Neuron (in vitro differentiated cells): ENCODE results near the gene TST.
A peak's percentile ranks its signal among the peaks of the same experiment; 100 is the strongest.
"Not testable (repeated sequence)": the region's sequence is repeated elsewhere in the genome, so short reads cannot be mapped to it uniquely, and the experiment has no call there.

ENCODE experiments used
- H2AFZ ChIP-seq: one replicate; pipeline ENCODE4 v1.6.1; 2013; ENCODE audit warnings: low read depth, mild to moderate bottlenecking, inconsistent platforms, low read length, moderate library complexity
- H3K27me3 ChIP-seq: one replicate; pipeline ENCODE4 v1.6.1; 2013; ENCODE audit warnings: low read length; ENCODE audit not compliant: insufficient read depth
- H3K36me3 ChIP-seq: one replicate; pipeline ENCODE4 v1.6.1; 2013; ENCODE audit warnings: low read length; ENCODE audit not compliant: insufficient read depth
- H3K4me1 ChIP-seq: one replicate; pipeline ENCODE4 v1.6.1; 2013; ENCODE audit warnings: low read length; ENCODE audit not compliant: insufficient read depth
- H3K4me3 ChIP-seq: 2 replicates; pipeline ENCODE4 v1.5.1; 2013; ENCODE audit warnings: mild to moderate bottlenecking, low read length, moderate library complexity
- H3K9me3 ChIP-seq: one replicate; pipeline ENCODE4 v1.6.1; 2013; ENCODE audit warnings: low read length

TST gene

DNA sequence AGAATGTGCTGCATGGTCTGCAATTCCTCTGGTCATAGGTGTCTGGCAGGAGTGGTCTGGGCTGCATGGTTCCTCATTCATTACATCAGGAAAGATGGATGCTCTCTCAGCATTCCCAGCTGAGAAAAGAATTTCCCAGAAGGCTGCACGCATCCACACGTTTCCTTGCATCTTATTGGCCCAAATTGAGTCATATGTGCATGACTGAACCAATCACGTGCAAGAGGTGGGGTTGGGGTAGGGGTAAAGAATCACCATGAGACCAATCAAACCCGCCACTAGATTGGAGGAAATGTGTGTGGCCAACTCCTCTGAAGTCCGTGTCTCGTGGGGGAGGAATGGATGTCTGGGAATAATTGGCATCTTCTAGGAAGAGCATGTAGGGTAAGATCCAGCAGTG, 28.8 kb downstream of the TST start:
- Histone ChIP-seq H3K9me3 (peaks cover 5% of the 10 kb centered on the region), H2AFZ (no peak overlapping the region), H3K36me3 (no peaks in the 10 kb centered on the region), H3K4me3 (no peak overlapping the region), H3K27me3 (no peaks in the 10 kb centered on the region), H3K4me1 (no peaks in the 10 kb centered on the region)

DNA sequence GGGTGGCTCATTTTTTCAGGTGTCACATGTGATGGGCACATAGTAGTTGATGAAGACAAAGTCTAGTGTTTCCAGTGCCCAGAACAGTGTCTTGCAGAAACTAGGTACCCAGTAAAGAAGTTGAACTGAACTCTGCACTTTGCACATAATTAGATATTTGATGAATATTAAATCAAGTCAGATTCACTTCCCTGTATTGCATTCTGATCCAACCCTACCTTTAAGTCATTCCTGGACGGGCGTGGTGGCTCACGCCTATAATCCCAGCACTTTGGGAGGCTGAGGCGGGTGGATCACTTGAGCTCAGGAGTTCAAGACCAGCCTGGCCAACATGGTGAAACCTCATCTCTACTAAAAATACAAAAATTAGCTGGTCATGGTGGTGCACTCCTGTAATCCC, 30.2 kb downstream of the TST start:
- H3K27me3 ChIP-seq, H3K4me1 ChIP-seq, H3K4me3 ChIP-seq, H3K36me3 ChIP-seq, H3K9me3 ChIP-seq, H2AFZ ChIP-seq: not testable (repeated sequence)

DNA sequence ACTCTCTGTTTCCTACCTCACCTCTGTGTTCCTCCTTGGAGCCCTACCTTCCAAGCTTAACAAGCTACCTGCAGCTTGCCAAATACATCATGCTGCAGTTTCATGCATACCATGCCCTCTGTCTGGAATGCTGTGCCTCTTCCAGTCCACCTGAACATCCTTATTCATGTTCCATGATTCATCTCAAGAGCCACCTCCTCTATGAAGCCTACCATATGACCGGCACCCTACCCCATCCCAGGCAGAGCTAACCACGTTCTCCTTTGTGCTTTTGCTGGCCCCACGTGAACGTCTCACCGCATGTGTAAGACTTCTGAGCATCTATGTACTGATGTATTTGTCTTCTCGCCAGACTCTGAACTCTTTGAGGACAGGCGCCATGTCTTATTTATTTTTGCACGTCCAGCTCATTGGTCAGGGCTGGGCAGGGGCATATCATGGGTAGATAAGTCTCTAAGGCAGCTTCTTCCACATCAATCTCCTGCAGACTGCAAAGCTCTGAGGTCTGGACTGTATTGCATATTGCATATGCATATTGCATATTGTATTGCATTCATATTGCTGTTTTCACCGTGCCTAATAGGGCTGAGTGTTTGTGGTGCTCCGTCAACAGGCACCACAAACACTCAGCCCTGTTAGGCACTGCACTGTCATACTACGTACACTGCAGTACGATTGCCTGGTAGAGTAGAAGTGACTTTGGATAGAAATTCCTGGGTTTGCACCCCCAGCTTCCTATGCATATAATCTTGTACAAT, 31.0 kb downstream of the TST start:
- no peaks in the 10 kb centered on the region for H3K36me3 ChIP-seq
- no peak overlapping the region for H2AFZ ChIP-seq
- no peaks in the 10 kb centered on the region for H3K27me3 ChIP-seq
- H3K4me1 ChIP-seq: no peaks in the 10 kb centered on the region
- peaks cover 6% of the 10 kb centered on the region for H3K9me3 ChIP-seq
- H3K4me3 ChIP-seq: no peak overlapping the region

DNA sequence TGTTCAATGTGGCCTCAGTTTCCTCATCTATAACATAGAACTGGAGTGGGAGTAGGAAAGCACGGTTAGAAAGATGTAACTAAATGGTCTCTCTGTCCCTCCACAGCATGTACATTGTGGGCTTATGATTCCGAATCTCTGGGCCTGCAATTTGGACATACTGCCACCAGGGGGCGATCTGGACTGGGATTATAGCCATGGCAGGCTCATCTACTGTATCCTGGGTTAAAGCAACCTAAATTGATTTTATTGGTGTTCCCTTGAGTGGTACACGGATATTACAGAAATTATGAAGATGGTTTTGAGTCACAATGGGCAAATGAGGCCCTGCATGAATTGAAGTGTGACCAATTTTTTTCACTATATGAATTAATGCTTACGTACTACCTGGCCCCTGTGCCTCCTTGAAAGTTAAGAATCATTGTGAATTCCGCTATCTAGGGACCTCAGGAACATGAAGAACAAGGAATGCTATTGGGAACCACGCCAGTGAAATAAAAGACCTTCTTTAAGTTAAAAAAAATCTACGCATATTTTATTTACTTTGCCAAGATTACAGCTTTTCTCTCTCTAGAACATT, 32.9 kb downstream of the TST start:
- no peaks in the 10 kb centered on the region for H3K4me1 ChIP-seq
- peaks cover 6% of the 10 kb centered on the region for H3K9me3 ChIP-seq
- H3K27me3 ChIP-seq: no peaks in the 10 kb centered on the region
- no peak overlapping the region for H2AFZ ChIP-seq
- no peaks in the 10 kb centered on the region for H3K36me3 ChIP-seq
- no peak overlapping the region for H3K4me3 ChIP-seq

DNA sequence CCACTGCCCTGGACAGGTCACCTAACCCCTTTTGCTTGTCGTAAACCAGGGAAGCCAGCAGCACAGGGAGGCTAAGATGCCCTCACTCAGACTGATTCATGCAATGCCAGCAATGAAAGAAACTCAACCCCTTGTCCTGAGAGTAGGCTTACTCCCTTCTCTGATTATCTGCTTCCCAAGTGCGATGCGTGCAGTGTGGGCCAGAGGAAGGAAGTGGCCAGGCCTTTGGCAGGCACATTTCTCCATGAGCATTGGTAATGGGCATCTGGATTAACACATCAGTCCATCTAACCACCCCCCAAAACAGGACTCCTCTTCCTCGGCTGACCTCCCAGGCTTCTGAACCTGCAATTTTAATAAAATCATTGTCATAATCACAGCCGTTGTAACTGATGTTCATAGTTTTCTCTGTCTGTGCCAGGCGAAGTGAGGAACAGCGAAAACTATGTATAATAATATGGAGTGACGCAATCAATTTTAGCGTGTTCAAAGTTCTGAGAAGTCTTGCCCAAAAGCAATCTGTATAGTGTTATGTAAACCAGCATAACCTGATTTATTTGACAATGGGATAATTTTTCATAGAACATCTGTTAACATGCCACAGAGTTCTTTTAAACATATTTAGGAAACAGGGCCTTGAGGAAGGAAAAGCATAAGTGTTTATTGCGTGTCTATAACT, 33.9 kb downstream of the TST start:
- H3K27me3 ChIP-seq: no peaks in the 10 kb centered on the region
- peaks cover 6% of the 10 kb centered on the region for H3K9me3 ChIP-seq
- H3K36me3 ChIP-seq: no peaks in the 10 kb centered on the region
- no peak overlapping the region for H3K4me3 ChIP-seq
- H3K4me1 ChIP-seq: no peaks in the 10 kb centered on the region
- no peak overlapping the region for H2AFZ ChIP-seq

DNA sequence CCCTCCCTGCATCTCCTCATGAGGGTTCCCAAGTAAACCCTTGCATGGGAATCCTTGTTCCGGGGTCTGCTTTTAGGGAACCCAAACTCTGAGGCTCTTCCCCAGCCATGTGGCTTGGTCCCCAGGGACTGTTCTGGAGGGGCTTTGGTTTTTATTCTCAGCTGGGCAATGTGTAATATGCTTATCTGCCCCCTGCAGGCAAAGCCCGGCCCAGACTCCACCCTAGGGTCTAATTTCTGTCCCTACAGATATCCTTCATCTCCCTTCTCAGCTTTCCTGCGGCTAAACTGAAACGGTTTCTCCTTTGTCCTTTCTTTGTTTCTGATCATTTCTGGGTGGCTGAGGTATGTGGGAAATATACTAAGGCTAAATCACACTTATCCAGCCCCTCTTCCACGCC, 37.1 kb downstream of the TST start:
- Histone ChIP-seq H3K36me3 (no peaks in the 10 kb centered on the region), H3K9me3 (peaks cover 6% of the 10 kb centered on the region), H2AFZ (no peak overlapping the region), H3K4me1 (no peaks in the 10 kb centered on the region), H3K27me3 (peaks cover 3% of the 10 kb centered on the region), H3K4me3 (no peak overlapping the region)

DNA sequence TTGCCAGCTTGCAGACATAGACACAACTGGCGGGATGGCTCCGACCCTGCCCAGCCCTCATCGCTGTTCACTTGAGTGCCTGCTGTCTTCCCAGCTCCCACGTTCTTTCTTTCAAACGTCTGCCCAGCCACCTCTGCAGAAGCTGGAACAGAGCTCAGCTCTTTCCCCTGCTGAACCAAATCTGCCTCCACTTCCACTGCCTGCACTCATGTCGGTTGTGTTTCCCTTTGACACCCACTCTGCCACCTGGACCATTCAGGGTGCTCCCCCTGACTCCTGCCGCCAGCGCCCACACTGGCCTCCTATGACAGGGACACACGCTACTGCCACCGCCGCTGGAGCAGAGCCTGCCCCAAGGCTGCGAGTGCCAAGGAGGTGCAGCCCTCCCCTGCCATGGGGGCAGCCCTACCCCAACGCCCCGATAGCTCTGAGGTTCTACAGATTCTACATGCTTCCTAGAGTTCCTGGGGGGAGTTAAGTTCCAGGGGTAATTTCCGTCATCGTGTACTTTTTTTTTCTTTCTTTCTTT, 37.9 kb downstream of the TST start:
- no peak overlapping the region for H3K4me3 ChIP-seq
- H3K9me3 ChIP-seq: peaks cover 6% of the 10 kb centered on the region
- H3K27me3 ChIP-seq: peaks cover 3% of the 10 kb centered on the region
- no peaks in the 10 kb centered on the region for H3K4me1 ChIP-seq
- no peaks in the 10 kb centered on the region for H3K36me3 ChIP-seq
- no peak overlapping the region for H2AFZ ChIP-seq

DNA sequence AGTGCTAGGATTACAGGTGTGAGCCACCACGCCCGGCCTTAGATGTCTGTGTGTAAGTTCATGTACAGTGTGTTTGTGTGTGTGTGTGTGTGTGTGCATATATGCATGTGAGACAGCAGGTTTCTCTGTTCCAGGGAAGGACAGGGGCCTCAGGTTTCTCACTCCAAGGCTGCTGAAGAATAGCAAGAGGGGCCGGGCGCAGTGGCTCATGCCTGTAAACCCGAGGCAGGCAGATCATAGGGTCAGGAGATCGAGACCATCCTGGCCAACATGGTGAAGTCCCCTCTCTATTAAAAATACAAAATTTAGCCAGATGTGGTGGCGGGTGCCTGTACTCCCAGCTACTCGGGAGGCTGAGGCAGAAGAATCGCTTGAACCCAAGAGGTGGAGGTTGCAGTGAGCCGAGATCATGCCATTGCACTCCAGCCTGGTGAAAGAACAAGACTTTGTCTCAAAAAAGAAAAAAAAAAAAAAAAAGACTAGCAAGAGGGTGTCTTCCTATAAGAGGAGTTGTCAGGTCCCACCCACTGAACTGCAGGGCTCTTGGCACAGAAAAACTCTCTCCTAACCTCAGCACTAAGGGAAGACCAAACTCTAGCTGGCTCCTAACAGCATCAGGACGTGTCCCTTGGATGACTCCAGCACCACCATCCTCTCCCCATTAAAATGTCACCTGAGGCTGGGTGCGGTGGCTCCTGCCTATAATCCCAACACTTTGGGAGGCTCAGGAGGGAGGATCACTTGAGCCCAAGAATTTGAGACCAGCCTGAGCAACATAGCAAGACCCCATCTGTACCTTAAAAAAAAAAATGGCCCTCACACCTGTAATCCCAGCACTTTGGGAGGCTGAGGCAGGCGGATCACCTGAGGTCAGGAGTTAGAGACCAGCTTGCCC, 40.0 kb downstream of the TST start:
- Histone ChIP-seq H2AFZ (no peak overlapping the region), H3K4me1 (no peaks in the 10 kb centered on the region), H3K27me3 (peaks cover 3% of the 10 kb centered on the region), H3K9me3 (no peaks in the 10 kb centered on the region), H3K4me3 (no peak overlapping the region), H3K36me3 (no peaks in the 10 kb centered on the region)

DNA sequence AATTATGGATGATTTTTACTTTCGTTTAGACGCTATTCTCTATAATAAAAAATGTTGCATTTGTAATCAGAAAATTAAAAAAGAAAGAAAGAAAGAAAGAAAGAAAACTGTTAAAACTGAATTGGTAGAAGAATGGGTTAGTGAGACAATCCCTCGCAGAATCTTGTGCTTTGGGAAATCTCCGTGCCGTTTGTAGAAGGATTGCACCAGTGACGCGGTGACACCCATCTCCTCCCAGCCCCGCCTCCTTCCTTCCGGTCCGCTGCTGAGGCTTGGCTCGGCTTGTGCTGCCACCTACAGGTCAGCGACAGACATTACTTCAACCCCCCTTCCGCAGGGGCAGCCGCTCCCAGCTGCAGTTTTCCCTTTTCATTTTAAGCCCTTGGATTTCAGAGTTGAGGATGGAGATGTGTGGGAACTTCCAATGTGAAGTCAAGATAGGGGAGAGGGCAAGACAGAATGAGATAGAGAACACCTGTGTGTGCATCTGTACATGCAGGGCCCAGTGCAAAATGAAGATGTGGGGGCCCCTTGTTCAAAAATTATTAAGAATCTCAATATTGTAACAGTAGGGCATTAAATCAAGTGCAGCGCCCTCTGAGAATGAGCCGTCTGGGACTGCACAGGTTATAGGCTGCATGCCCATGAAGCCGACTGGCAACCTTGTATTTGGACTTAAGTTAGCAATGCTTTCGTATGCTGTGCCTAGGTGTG, 41.1 kb downstream of the TST start:
- Histone ChIP-seq H3K9me3 (no peaks in the 10 kb centered on the region), H3K27me3 (peaks cover 3% of the 10 kb centered on the region), H2AFZ (peak overlapping the region; percentile 36), H3K36me3 (no peaks in the 10 kb centered on the region), H3K4me1 (no peaks in the 10 kb centered on the region), H3K4me3 (peak overlapping the region; percentile 42)

DNA sequence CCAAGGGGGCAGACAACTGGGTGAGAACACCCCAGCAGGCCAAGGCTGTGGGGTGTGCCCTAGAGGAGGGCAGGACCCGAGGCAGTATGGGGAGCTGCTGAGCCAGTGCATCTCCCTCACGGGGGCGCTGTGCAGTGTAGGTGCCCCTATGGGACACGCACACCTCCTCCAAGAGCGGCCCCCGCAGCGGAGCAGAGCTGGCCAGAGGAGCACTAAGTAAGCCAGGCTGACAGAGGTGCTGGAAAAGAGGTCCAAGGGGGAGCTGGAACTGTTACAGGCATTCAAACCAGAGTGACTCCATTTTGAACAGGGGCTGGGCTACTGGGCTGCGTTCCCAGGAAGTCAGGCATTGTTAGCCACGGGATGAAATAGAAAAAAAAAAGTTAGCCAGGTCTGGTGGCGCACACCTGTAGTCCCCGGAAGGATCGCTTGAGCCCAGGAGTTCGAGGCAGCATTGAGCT, 41.8 kb downstream of the TST start:
- H3K4me1 ChIP-seq: no peaks in the 10 kb centered on the region
- no peaks in the 10 kb centered on the region for H3K36me3 ChIP-seq
- H3K9me3 ChIP-seq: no peaks in the 10 kb centered on the region
- H3K27me3 ChIP-seq: peaks cover 3% of the 10 kb centered on the region
- peak overlapping the region; percentile 36 for H2AFZ ChIP-seq
- peak overlapping the region; percentile 42 for H3K4me3 ChIP-seq

DNA sequence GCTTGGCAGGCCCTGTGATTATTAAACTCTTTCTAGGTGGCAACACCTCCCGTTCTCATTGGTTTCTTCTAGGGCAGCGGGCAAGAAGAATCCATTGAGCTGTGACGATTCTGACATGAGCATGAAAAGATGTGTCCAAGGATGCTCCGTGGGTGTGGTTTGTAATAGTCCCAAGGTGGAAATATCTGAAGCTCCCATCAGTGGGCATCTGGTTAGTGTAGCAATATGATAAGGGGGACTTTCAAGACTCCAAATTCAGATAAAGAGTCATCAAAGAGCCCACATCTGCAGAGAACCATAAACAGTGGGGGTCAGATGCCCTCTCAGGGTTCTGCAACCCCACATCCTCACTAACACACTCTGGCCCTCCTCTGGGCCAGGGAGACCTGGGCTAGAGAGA, 42.6 kb downstream of the TST start:
- peaks cover 3% of the 10 kb centered on the region for H3K27me3 ChIP-seq
- H3K4me1 ChIP-seq: no peaks in the 10 kb centered on the region
- no peaks in the 10 kb centered on the region for H3K9me3 ChIP-seq
- H3K36me3 ChIP-seq: no peaks in the 10 kb centered on the region
- no peak overlapping the region for H2AFZ ChIP-seq
- no peak overlapping the region for H3K4me3 ChIP-seq

DNA sequence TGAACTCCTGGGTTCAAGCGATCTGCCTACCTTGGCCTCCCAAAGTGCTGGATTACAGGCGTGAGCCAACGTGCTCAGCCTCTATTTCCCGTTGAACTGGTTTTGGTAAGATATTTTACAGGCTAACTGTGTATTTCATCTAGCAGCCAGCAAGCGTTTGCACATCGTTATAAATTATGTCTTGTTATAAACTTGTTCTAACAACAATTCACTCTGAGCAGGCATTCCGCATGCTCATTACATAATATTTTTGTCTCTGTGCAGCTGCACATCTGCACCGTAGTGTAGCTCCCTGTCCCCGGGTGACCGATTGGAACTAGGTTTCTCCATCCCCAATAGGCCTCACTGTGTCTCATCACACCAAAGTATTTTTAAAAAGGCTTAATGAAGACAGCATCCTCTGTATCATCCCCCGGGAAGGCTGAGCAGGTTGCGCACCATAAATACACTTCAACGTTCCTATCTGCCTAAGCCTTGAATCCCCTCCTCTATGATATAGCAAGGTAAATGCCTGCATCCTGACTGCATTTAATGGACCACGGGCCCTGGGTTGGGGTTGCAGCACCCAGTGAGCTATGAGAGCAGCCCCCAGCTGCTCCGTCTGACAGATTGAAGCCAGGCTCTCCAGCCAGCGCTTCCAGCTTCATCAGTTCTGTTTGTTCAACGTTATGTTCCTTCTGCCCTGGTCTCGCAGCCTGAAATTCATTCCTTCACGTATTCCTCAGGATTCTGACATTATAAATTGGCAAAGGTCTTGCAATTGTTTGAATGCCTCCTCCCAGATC, 47.7 kb downstream of the TST start:
- no peak overlapping the region for H2AFZ ChIP-seq

More for the DNA sequence above, 47.7 kb downstream of the TST start:
- Histone ChIP-seq H3K36me3 (no peaks in the 10 kb centered on the region), H3K4me1 (no peaks in the 10 kb centered on the region), H3K9me3 (no peaks in the 10 kb centered on the region), H3K4me3 (no peak overlapping the region), H3K27me3 (peaks cover 6% of the 10 kb centered on the region)
